Hepatocyte (in vitro differentiated cells): ENCODE data around the gene BIN2. TPM values are rescaled to one million over a fixed set of nuclear protein-coding genes. Genes with fewer than 3 reads are reported as not detected.

ENCODE experiments used
- DNase-seq: peaks from one replicate; pipeline ENCODE4 v3.0.0-alpha.2; 2016; ENCODE audit warnings: low spot score
- H2AFZ ChIP-seq: fragments of 200-600 bp; sonication (generic); 2 replicates; pipeline ENCODE4 v1.6.0; 2016; ENCODE audit warnings: antibody characterized with exemption, mild to moderate bottlenecking
- H3K27ac ChIP-seq: fragments of 200-600 bp; sonication (generic); 2 replicates; pipeline ENCODE4 v1.5.1; 2016; ENCODE audit warnings: mild to moderate bottlenecking
- H3K27me3 ChIP-seq: fragments of 200-600 bp; sonication (generic); 2 replicates; pipeline ENCODE4 v1.6.1; 2016
- H3K36me3 ChIP-seq: fragments of 200-600 bp; sonication (generic); replicated peaks from 2 replicates; pipeline ENCODE4 v1.5.1; 2016; ENCODE audit warnings: low read depth; ENCODE audit not compliant: insufficient read depth
- H3K4me1 ChIP-seq: fragments of 200-600 bp; sonication (generic); 2 replicates; pipeline ENCODE4 v1.5.1; 2016; ENCODE audit warnings: mild to moderate bottlenecking, moderate library complexity; ENCODE audit not compliant: insufficient read depth
- H3K4me2 ChIP-seq: fragments of 200-600 bp; sonication (generic); 2 replicates; pipeline ENCODE4 v1.6.0; 2016
- H3K4me3 ChIP-seq: fragments of 200-600 bp; sonication (generic); 2 replicates; pipeline ENCODE4 v1.5.1; 2016; ENCODE audit warnings: mild to moderate bottlenecking
- H3K79me2 ChIP-seq: fragments of 200-600 bp; sonication (generic); 2 replicates; pipeline ENCODE4 v1.6.0; 2017; ENCODE audit warnings: mild to moderate bottlenecking
- H3K9me2 ChIP-seq: fragments of 200-600 bp; sonication (generic); replicated peaks from 2 replicates; pipeline ENCODE4 v1.6.0; 2017; ENCODE audit warnings: mild to moderate bottlenecking; ENCODE audit not compliant: insufficient read depth
- H3K9me3 ChIP-seq: fragments of 200-600 bp; sonication (generic); 2 replicates; pipeline ENCODE4 v1.5.1; 2016; ENCODE audit warnings: low read depth, mild to moderate bottlenecking
- H4K20me1 ChIP-seq: fragments of 200-600 bp; sonication (generic); 2 replicates; pipeline ENCODE4 v1.6.0; 2016; ENCODE audit warnings: mild to moderate bottlenecking; ENCODE audit not compliant: insufficient read depth, poor library complexity, severe bottlenecking
- CTCF ChIP-seq: fragments of 200-600 bp; sonication (generic); IDR thresholded peaks from 2 replicates; pipeline ENCODE4 v1.5.1; 2016; ENCODE audit warnings: antibody characterized with exemption, mild to moderate bottlenecking; ENCODE audit not compliant: poor library complexity
- EZH2 ChIP-seq: fragments of 200-600 bp; sonication (generic); IDR thresholded peaks from 2 replicates; pipeline ENCODE4 v1.6.1; 2016; ENCODE audit warnings: antibody characterized with exemption, mild to moderate bottlenecking, borderline replicate concordance
- EZH2phosphoT487 ChIP-seq: fragments of 200-600 bp; sonication (generic); IDR thresholded peaks from one replicate; pipeline ENCODE4 v1.6.1; 2018; ENCODE audit warnings: antibody characterized with exemption, mild to moderate bottlenecking, low read depth, moderate library complexity; ENCODE audit not compliant: unreplicated experiment, severe bottlenecking
- WGBS: methylation state at CpG from one replicate; pipeline ENCODE4 v1.1.6; 2016; ENCODE audit warnings: low lambda C conversion rate; ENCODE audit errors: missing lambda C conversion rate; 5-methylcytosine and 5-hydroxymethylcytosine counted together
- polyA plus RNA-seq: library from polyadenylated mRNA; unstranded; fragments of >200 nt; fragmentation: Nextera tagmentation; extraction: Ambion mirVana; gene quantifications from 2 replicates; pipeline ENCODE4 v1.2.1, GENCODE V29; 2016
- total RNA-seq: library from RNA; depleted of rRNA; stranded (reverse); fragments of >200 nt; gene quantifications from 2 replicates; pipeline ENCODE4 v1.2.3, GENCODE V29; 2014

BIN2 gene
- total and polyA plus RNA-seq, 2 experiments from 2014 or later = 0.07 TPM; not detected in 1

DNA sequence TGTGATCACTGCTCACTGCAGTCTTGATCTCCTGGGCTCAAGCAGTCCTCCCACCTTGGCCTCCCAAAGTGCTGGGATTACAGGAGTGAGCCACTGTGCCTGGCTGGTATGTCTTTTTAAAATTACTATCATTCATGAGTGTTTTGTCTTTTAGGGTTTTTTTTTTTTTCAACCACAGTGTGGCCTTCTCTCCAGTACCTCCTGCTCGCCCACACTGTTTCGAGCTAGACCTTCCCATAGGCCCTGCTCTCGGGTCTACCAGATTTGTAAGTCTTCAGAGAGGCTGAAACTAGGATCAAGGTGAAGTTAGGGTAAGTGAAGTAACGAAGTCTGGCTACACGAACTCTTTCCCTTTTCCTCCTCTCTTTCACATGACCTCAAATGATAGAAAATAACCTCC is 1.5 kb downstream of the BIN2 start:
- H3K9me3 ChIP-seq = no peaks in the 10 kb centered on the region
- no peaks in the 10 kb centered on the region for H4K20me1 ChIP-seq
- peaks cover 6% of the 10 kb centered on the region for H3K4me1 ChIP-seq
- DNase-seq = no peak
- no peaks in the 10 kb centered on the region for H3K36me3 ChIP-seq
- WGBS = 86% methylated on average over 5 of the region's 5 CpGs
- TF ChIP-seq EZH2 (no peak), CTCF (no peak), EZH2phosphoT487 (no peak)
- H3K9me2 ChIP-seq = no peaks in the 10 kb centered on the region
- no peak overlapping the region for H3K4me2 ChIP-seq
- no peaks in the 10 kb centered on the region for H3K27me3 ChIP-seq
- no peak overlapping the region for H3K27ac ChIP-seq
- H3K4me3 ChIP-seq = no peak overlapping the region
- H3K79me2 ChIP-seq = no peaks in the 10 kb centered on the region
- H2AFZ ChIP-seq = no peak overlapping the region

DNA sequence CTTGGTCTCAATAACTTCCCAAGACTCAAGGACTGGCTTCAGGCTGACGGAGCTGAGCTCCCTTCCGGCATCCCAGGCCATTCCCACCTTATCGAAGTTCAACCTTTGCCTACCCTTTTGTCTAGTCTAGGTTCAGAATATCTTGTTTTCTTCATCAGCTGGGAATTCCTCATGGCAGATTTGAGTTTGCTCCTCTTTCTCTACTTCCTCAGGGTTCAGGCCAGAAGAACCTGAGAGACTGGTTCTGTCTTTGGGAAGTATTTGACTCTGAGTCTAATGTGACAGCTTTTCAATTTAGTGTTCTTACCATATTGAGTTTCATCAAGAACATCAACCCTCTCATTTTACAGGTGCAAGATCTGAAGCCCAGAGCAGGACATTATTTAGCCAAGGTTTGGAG is 2.1 kb downstream of the BIN2 start:
- Histone ChIP-seq H3K27me3 (no peaks in the 10 kb centered on the region), H2AFZ (no peak overlapping the region), H3K36me3 (no peaks in the 10 kb centered on the region), H3K4me1 (peaks cover 6% of the 10 kb centered on the region), H3K27ac (peak overlapping the region; percentile 75), H4K20me1 (no peaks in the 10 kb centered on the region), H3K79me2 (no peaks in the 10 kb centered on the region), H3K9me3 (no peaks in the 10 kb centered on the region), H3K4me2 (no peak overlapping the region), H3K9me2 (no peaks in the 10 kb centered on the region), H3K4me3 (no peak overlapping the region)
- 73% methylated on average over 3 of the region's 3 CpGs for WGBS
- TF ChIP-seq CTCF (no peak), EZH2phosphoT487 (no peak), EZH2 (no peak)
- no peak for DNase-seq

GRCh38 chr12:51320695-51321320 is 3.2 kb downstream of the BIN2 start:
- WGBS = 10% methylated on average over 3 of the region's 3 CpGs
- peak; percentile 35 for DNase-seq
- no peaks in the 10 kb centered on the region for H3K79me2 ChIP-seq
- no peak overlapping the region for H3K4me2 ChIP-seq
- no peaks in the 10 kb centered on the region for H3K36me3 ChIP-seq
- no peaks in the 10 kb centered on the region for H3K9me2 ChIP-seq
- H4K20me1 ChIP-seq = no peaks in the 10 kb centered on the region
- H3K4me3 ChIP-seq = no peak overlapping the region
- H2AFZ ChIP-seq = no peak overlapping the region
- no peaks in the 10 kb centered on the region for H3K9me3 ChIP-seq
- no peaks in the 10 kb centered on the region for H3K27me3 ChIP-seq
- peak overlapping the region; percentile 75 for H3K27ac ChIP-seq
- TF ChIP-seq EZH2 (no peak), CTCF (no peak), EZH2phosphoT487 (no peak)
- peaks cover 6% of the 10 kb centered on the region for H3K4me1 ChIP-seq
